ENCODE results near the gene TOR2A. TPM values are rescaled to one million over a fixed set of nuclear protein-coding genes. Genes with fewer than 3 reads are reported as not detected.

Gene TOR2A
- total and polyA plus RNA-seq, 4 donors: 8.8 to 30.8 (median 16.9) TPM

GRCh38 chr9:127710204-127710783, 24.8 kb downstream of the TOR2A start:
- DNase-seq (no peak), ATAC-seq (ENCODE audit: insufficient read depth, low FRiP score) (no peak)
- H3K4me3 ChIP-seq: no peak overlapping the region
- no peaks in the 10 kb centered on the region for H3K27me3 ChIP-seq (ENCODE audit: control insufficient read depth in 3 of 3, insufficient read depth in 3 of 3, low read length in 2 of 3)
- H3K36me3 ChIP-seq (ENCODE audit: control insufficient read depth in 4 of 4, insufficient read depth in 4 of 4, low read length in 4 of 4): peaks cover 0 to 6% (median 0%) of the 10 kb centered on the region in 4 donors
- peaks cover 0 to 10% (median 0%) of the 10 kb centered on the region in 5 donors for H3K4me1 ChIP-seq (ENCODE audit: control insufficient read depth in 5 of 5, insufficient read depth in 5 of 5, low read length in 5 of 5)
- no peaks in the 10 kb centered on the region for H3K9me3 ChIP-seq (ENCODE audit: control insufficient read depth in 4 of 4, insufficient read depth in 3 of 4, low read length in 3 of 4)
- H3K27ac ChIP-seq (ENCODE audit: low read depth in 1 of 2, low read length in 1 of 2): no peak overlapping the region
- no peak overlapping the region for H3K9ac ChIP-seq (ENCODE audit: insufficient read depth in 1 of 2, low read length in 2 of 2)
- no peak for TF ChIP-seq CTCF (IDR thresholded peaks at IDR 0.05; ENCODE audit: control extremely low read depth, extremely low read depth)
- WGBS, 2 donors: 95 to 96% methylated on average over 10 of the region's 10 CpGs

- H3K9me3 ChIP-seq (ENCODE audit: control insufficient read depth in 4 of 4, insufficient read depth in 3 of 4, low read length in 3 of 4): no peaks in the 10 kb centered on the region
- ATAC-seq (ENCODE audit: insufficient read depth, low FRiP score) (no peak), DNase-seq (no peak)
- 96 to 98% methylated on average over 8 of the region's 8 CpGs for WGBS, 2 donors
- no peak overlapping the region for H3K4me3 ChIP-seq
- H3K36me3 ChIP-seq (ENCODE audit: control insufficient read depth in 4 of 4, insufficient read depth in 4 of 4, low read length in 4 of 4): peaks cover 0 to 5% (median 0%) of the 10 kb centered on the region in 4 donors
- H3K9ac ChIP-seq (ENCODE audit: insufficient read depth in 1 of 2, low read length in 2 of 2): no peak overlapping the region
- peaks cover 0 to 5% (median 0%) of the 10 kb centered on the region in 5 donors for H3K4me1 ChIP-seq (ENCODE audit: control insufficient read depth in 5 of 5, insufficient read depth in 5 of 5, low read length in 5 of 5)
- no peak for TF ChIP-seq CTCF (IDR thresholded peaks at IDR 0.05; ENCODE audit: control extremely low read depth, extremely low read depth)
- H3K27ac ChIP-seq (ENCODE audit: low read depth in 1 of 2, low read length in 1 of 2): no peak overlapping the region
- H3K27me3 ChIP-seq (ENCODE audit: control insufficient read depth in 3 of 3, insufficient read depth in 3 of 3, low read length in 2 of 3): no peaks in the 10 kb centered on the region
Observed at GRCh38 chr9:127708952-127709587, 26.0 kb downstream of the TOR2A start.

GRCh38 chr9:127707766-127708165, 27.3 kb downstream of the TOR2A start:
- H3K9me3 ChIP-seq (ENCODE audit: control insufficient read depth in 4 of 4, insufficient read depth in 3 of 4, low read length in 3 of 4): no peaks in the 10 kb centered on the region
- H3K4me1 ChIP-seq (ENCODE audit: control insufficient read depth in 5 of 5, insufficient read depth in 5 of 5, low read length in 5 of 5): peaks cover 0 to 5% (median 0%) of the 10 kb centered on the region in 5 donors
- peaks cover 0 to 5% (median 0%) of the 10 kb centered on the region in 4 donors for H3K36me3 ChIP-seq (ENCODE audit: control insufficient read depth in 4 of 4, insufficient read depth in 4 of 4, low read length in 4 of 4)
- 48 to 70% methylated on average over 5 of the region's 5 CpGs for WGBS, 2 donors
- no peaks in the 10 kb centered on the region for H3K27me3 ChIP-seq (ENCODE audit: control insufficient read depth in 3 of 3, insufficient read depth in 3 of 3, low read length in 2 of 3)
- no peak overlapping the region for H3K9ac ChIP-seq (ENCODE audit: insufficient read depth in 1 of 2, low read length in 2 of 2)
- ATAC-seq (ENCODE audit: insufficient read depth, low FRiP score) (no peak), DNase-seq (no peak)
- no peak overlapping the region for H3K27ac ChIP-seq (ENCODE audit: low read depth in 1 of 2, low read length in 1 of 2)
- H3K4me3 ChIP-seq: no peak overlapping the region
- no peak for TF ChIP-seq CTCF (IDR thresholded peaks at IDR 0.05; ENCODE audit: control extremely low read depth, extremely low read depth)
